Transverse colon (tissue), 4 donors: ENCODE data around the gene SLC25A42.

ENCODE experiments used
- POLR2AphosphoS5 ChIP-seq, 3 donors: sonication (generic); formaldehyde crosslinking; IDR thresholded peaks; one replicate each; pipeline ENCODE4 v1.6.1; 2016; ENCODE audit warnings: antibody characterized with exemption in 3 of 3
- TF ChIP-seq, protein P1 (sequence below), 5 experiments: fragments of 200-600 bp in 3 of 5; fragments of 450-650 bp in 2 of 5; sonication (generic) in 3 of 5; IDR thresholded peaks; 1 replicate in 2 of 5; 2 replicates in 3 of 5; pipeline ENCODE4 v1.5.1; 2016 to 2017; ENCODE audit warnings: antibody characterized with exemption in 5 of 5, inconsistent platforms in 3 of 5, mild to moderate bottlenecking in 2 of 5, moderate library complexity in 1 of 5

GRCh38 chr19:19095691-19096090, 31.9 kb downstream of the SLC25A42 start:
- TF ChIP-seq POLR2AphosphoS5 (IDR thresholded peaks at IDR 0.05) = no peak
- TF ChIP-seq, protein P1, sequence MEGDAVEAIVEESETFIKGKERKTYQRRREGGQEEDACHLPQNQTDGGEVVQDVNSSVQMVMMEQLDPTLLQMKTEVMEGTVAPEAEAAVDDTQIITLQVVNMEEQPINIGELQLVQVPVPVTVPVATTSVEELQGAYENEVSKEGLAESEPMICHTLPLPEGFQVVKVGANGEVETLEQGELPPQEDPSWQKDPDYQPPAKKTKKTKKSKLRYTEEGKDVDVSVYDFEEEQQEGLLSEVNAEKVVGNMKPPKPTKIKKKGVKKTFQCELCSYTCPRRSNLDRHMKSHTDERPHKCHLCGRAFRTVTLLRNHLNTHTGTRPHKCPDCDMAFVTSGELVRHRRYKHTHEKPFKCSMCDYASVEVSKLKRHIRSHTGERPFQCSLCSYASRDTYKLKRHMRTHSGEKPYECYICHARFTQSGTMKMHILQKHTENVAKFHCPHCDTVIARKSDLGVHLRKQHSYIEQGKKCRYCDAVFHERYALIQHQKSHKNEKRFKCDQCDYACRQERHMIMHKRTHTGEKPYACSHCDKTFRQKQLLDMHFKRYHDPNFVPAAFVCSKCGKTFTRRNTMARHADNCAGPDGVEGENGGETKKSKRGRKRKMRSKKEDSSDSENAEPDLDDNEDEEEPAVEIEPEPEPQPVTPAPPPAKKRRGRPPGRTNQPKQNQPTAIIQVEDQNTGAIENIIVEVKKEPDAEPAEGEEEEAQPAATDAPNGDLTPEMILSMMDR (IDR thresholded peaks at IDR 0.05) = no peak
